Immature natural killer cell (primary cell): Measurements from ENCODE around the gene FCN2. TPM values are rescaled to one million over a fixed set of nuclear protein-coding genes. Genes with fewer than 3 reads are reported as not detected.
A peak's percentile ranks its signal among the peaks of the same experiment; 100 is the strongest.

ENCODE experiments used
- DNase-seq, 3 donors: peaks; one replicate each; pipeline ENCODE4 v3.0.0; 2022; ENCODE audit warnings: mixed read lengths in 1 of 3
- H3K27ac Mint-ChIP-seq, 6 donors: one replicate each; pipeline ENCODE4 v1.8.0; 2020; ENCODE audit warnings: mixed read lengths in 6 of 6, mild to moderate bottlenecking in 5 of 6, inconsistent platforms in 4 of 6, moderate library complexity in 3 of 6
- H3K27me3 Mint-ChIP-seq, 3 donors: one replicate each; pipeline ENCODE4 v1.8.0; 2020 to 2021; ENCODE audit warnings: low read depth in 3 of 3, mild to moderate bottlenecking in 3 of 3, mixed read lengths in 3 of 3, moderate library complexity in 3 of 3, inconsistent platforms in 1 of 3
- H3K36me3 Mint-ChIP-seq, 3 donors: one replicate each; pipeline ENCODE4 v1.8.0; 2020; ENCODE audit warnings: mixed read lengths in 3 of 3, inconsistent platforms in 2 of 3, mild to moderate bottlenecking in 2 of 3
- H3K4me1 Mint-ChIP-seq, 2 donors: one replicate each; pipeline ENCODE4 v1.8.0; 2020; ENCODE audit warnings: inconsistent platforms in 2 of 2, mild to moderate bottlenecking in 2 of 2, mixed read lengths in 2 of 2, moderate library complexity in 1 of 2
- H3K4me3 Mint-ChIP-seq, 5 donors: one replicate each; pipeline ENCODE4 v1.8.0; 2020; ENCODE audit warnings: mild to moderate bottlenecking in 5 of 5, mixed read lengths in 5 of 5, inconsistent platforms in 3 of 5, moderate library complexity in 3 of 5
- H3K9me3 Mint-ChIP-seq, 6 donors: one replicate each; pipeline ENCODE4 v1.8.0; 2020; ENCODE audit warnings: mild to moderate bottlenecking in 6 of 6, mixed read lengths in 6 of 6, inconsistent platforms in 4 of 6, moderate library complexity in 3 of 6
- polyA plus RNA-seq, 3 donors: library from polyadenylated mRNA; unstranded; fragments of 300-500 nt; fragmentation: Illumina TruSeq; gene quantifications; one replicate each; pipeline ENCODE4 v1.2.3, GENCODE V29; 2021

Gene FCN2
- polyA plus RNA-seq, 3 donors from 2014 or later = not detected

- Mint-ChIP-seq H3K27ac (no peak overlapping the region), H3K9me3 (no peaks in the 10 kb centered on the region), H3K27me3 (peaks cover 0 to 1% (median 0%) of the 10 kb centered on the region in 3 donors), H3K4me1 (no peaks in the 10 kb centered on the region), H3K36me3 (no peaks in the 10 kb centered on the region), H3K4me3 (no peak overlapping the region)
- DNase-seq = no peak
Measured at GRCh38 chr9:134840511-134840910, 40.1 kb upstream of the FCN2 start.

GRCh38 chr9:134841180-134841904 is 39.3 kb upstream of the FCN2 start:
- no peak for DNase-seq
- H3K4me3 Mint-ChIP-seq = no peak overlapping the region
- H3K36me3 Mint-ChIP-seq = no peaks in the 10 kb centered on the region
- no peak overlapping the region for H3K27ac Mint-ChIP-seq
- peaks cover 0 to 1% (median 0%) of the 10 kb centered on the region in 3 donors for H3K27me3 Mint-ChIP-seq
- H3K9me3 Mint-ChIP-seq = no peaks in the 10 kb centered on the region
- H3K4me1 Mint-ChIP-seq = no peaks in the 10 kb centered on the region

GRCh38 chr9:134842321-134842720 is 38.3 kb upstream of the FCN2 start:
- no peaks in the 10 kb centered on the region for H3K4me1 Mint-ChIP-seq
- H3K4me3 Mint-ChIP-seq = no peak overlapping the region
- H3K27ac Mint-ChIP-seq = no peak overlapping the region
- H3K9me3 Mint-ChIP-seq = no peaks in the 10 kb centered on the region
- no peaks in the 10 kb centered on the region for H3K36me3 Mint-ChIP-seq
- DNase-seq = no peak
- peaks cover 0 to 1% (median 0%) of the 10 kb centered on the region in 3 donors for H3K27me3 Mint-ChIP-seq

GRCh38 chr9:134843740-134844139 is 36.9 kb upstream of the FCN2 start:
- Mint-ChIP-seq H3K4me3 (no peak overlapping the region), H3K27me3 (no peaks in the 10 kb centered on the region), H3K27ac (no peak overlapping the region), H3K36me3 (no peaks in the 10 kb centered on the region), H3K9me3 (no peaks in the 10 kb centered on the region), H3K4me1 (no peaks in the 10 kb centered on the region)
- DNase-seq = no peak

- DNase-seq = no peak
- no peak overlapping the region for H3K4me3 Mint-ChIP-seq
- no peaks in the 10 kb centered on the region for H3K36me3 Mint-ChIP-seq
- no peaks in the 10 kb centered on the region for H3K4me1 Mint-ChIP-seq
- H3K27me3 Mint-ChIP-seq = no peaks in the 10 kb centered on the region
- no peak overlapping the region for H3K27ac Mint-ChIP-seq
- H3K9me3 Mint-ChIP-seq = no peaks in the 10 kb centered on the region
Measured at GRCh38 chr9:134844821-134845220, 35.8 kb upstream of the FCN2 start.

- Mint-ChIP-seq H3K4me3 (no peak overlapping the region), H3K27ac (no peak overlapping the region), H3K4me1 (no peaks in the 10 kb centered on the region), H3K9me3 (no peaks in the 10 kb centered on the region), H3K27me3 (no peaks in the 10 kb centered on the region), H3K36me3 (no peaks in the 10 kb centered on the region)
- no peak for DNase-seq
Measured at GRCh38 chr9:134846187-134846586, 34.4 kb upstream of the FCN2 start.

GRCh38 chr9:134846699-134847098 is 33.9 kb upstream of the FCN2 start:
- Mint-ChIP-seq H3K4me3 (no peak overlapping the region), H3K4me1 (no peaks in the 10 kb centered on the region), H3K36me3 (no peaks in the 10 kb centered on the region), H3K9me3 (no peaks in the 10 kb centered on the region), H3K27me3 (no peaks in the 10 kb centered on the region), H3K27ac (no peak overlapping the region)
- DNase-seq = no peak

GRCh38 chr9:134847138-134847537 is 33.5 kb upstream of the FCN2 start:
- no peaks in the 10 kb centered on the region for H3K9me3 Mint-ChIP-seq
- no peak overlapping the region for H3K27ac Mint-ChIP-seq
- H3K27me3 Mint-ChIP-seq = no peaks in the 10 kb centered on the region
- no peak overlapping the region for H3K4me3 Mint-ChIP-seq
- no peaks in the 10 kb centered on the region for H3K36me3 Mint-ChIP-seq
- no peaks in the 10 kb centered on the region for H3K4me1 Mint-ChIP-seq
- DNase-seq = no peak

- Mint-ChIP-seq H3K36me3 (no peaks in the 10 kb centered on the region), H3K4me1 (no peaks in the 10 kb centered on the region), H3K27ac (no peak overlapping the region), H3K9me3 (no peaks in the 10 kb centered on the region), H3K27me3 (no peaks in the 10 kb centered on the region), H3K4me3 (no peak overlapping the region)
- DNase-seq = no peak
Measured at GRCh38 chr9:134847752-134848432, 32.7 kb upstream of the FCN2 start.

- no peaks in the 10 kb centered on the region for H3K27me3 Mint-ChIP-seq
- no peaks in the 10 kb centered on the region for H3K4me1 Mint-ChIP-seq
- no peak for DNase-seq
- H3K9me3 Mint-ChIP-seq = no peaks in the 10 kb centered on the region
- H3K36me3 Mint-ChIP-seq = no peaks in the 10 kb centered on the region
- H3K27ac Mint-ChIP-seq = no peak overlapping the region
- no peak overlapping the region for H3K4me3 Mint-ChIP-seq
Measured at GRCh38 chr9:134848504-134848903, 32.1 kb upstream of the FCN2 start.

GRCh38 chr9:134850611-134851010 is 30.0 kb upstream of the FCN2 start:
- Mint-ChIP-seq H3K27me3 (no peaks in the 10 kb centered on the region), H3K27ac (no peak overlapping the region), H3K36me3 (no peaks in the 10 kb centered on the region), H3K4me1 (no peaks in the 10 kb centered on the region), H3K9me3 (no peaks in the 10 kb centered on the region), H3K4me3 (no peak overlapping the region)
- DNase-seq = no peak

- H3K4me1 Mint-ChIP-seq = no peaks in the 10 kb centered on the region
- no peaks in the 10 kb centered on the region for H3K27me3 Mint-ChIP-seq
- peak in 2 of 3 donors; percentile 8 to 12 for DNase-seq
- no peak overlapping the region for H3K27ac Mint-ChIP-seq
- H3K9me3 Mint-ChIP-seq = no peaks in the 10 kb centered on the region
- H3K36me3 Mint-ChIP-seq = no peaks in the 10 kb centered on the region
- H3K4me3 Mint-ChIP-seq = no peak overlapping the region
Measured at GRCh38 chr9:134851020-134851419, 29.6 kb upstream of the FCN2 start.

- H3K4me1 Mint-ChIP-seq = no peaks in the 10 kb centered on the region
- no peaks in the 10 kb centered on the region for H3K36me3 Mint-ChIP-seq
- H3K9me3 Mint-ChIP-seq = no peaks in the 10 kb centered on the region
- H3K4me3 Mint-ChIP-seq = no peak overlapping the region
- peaks cover 0 to 7% (median 0%) of the 10 kb centered on the region in 3 donors for H3K27me3 Mint-ChIP-seq
- DNase-seq = no peak
- no peak overlapping the region for H3K27ac Mint-ChIP-seq
Measured at GRCh38 chr9:134852906-134853654, 27.5 kb upstream of the FCN2 start.

- no peak for DNase-seq
- H3K4me1 Mint-ChIP-seq = no peaks in the 10 kb centered on the region
- no peak overlapping the region for H3K4me3 Mint-ChIP-seq
- no peaks in the 10 kb centered on the region for H3K9me3 Mint-ChIP-seq
- peaks cover 0 to 10% (median 0%) of the 10 kb centered on the region in 3 donors for H3K27me3 Mint-ChIP-seq
- no peak overlapping the region for H3K27ac Mint-ChIP-seq
- no peaks in the 10 kb centered on the region for H3K36me3 Mint-ChIP-seq
Measured at GRCh38 chr9:134853893-134854292, 26.7 kb upstream of the FCN2 start.
